Retinal pigment epithelial cell (primary cell): ENCODE data around the gene SIGLEC6.

Source experiments
- DNase-seq: peaks from one replicate; pipeline ENCODE4 v3.0.0-alpha.2; 2010; ENCODE audit warnings: low read depth
- H3K4me3 ChIP-seq: 2 replicates; pipeline ENCODE4 v1.5.1; 2011; ENCODE audit warnings: mild to moderate bottlenecking, low read length, control low read depth, moderate library complexity
- CTCF ChIP-seq: conservative IDR thresholded peaks from 2 replicates; pipeline ENCODE4 v1.5.1; 2011; ENCODE audit warnings: low read depth, low read length, control low read depth, inconsistent platforms

SIGLEC6 gene

GRCh38 chr19:51548891-51549305 lies 17.4 kb upstream of the SIGLEC6 start:
- DNase-seq: no peak
- no peak overlapping the region for H3K4me3 ChIP-seq
- TF ChIP-seq CTCF: no peak

GRCh38 chr19:51548213-51548651 lies 16.8 kb upstream of the SIGLEC6 start:
- no peak overlapping the region for H3K4me3 ChIP-seq
- no peak for DNase-seq
- TF ChIP-seq CTCF: no peak

- no peak for TF ChIP-seq CTCF
- DNase-seq: no peak
- H3K4me3 ChIP-seq: no peak overlapping the region
Measured at GRCh38 chr19:51547397-51548212, 16.1 kb upstream of the SIGLEC6 start.

GRCh38 chr19:51546650-51547396 lies 15.4 kb upstream of the SIGLEC6 start:
- no peak for TF ChIP-seq CTCF
- DNase-seq: no peak

GRCh38 chr19:51546107-51546649 lies 14.7 kb upstream of the SIGLEC6 start:
- TF ChIP-seq CTCF: no peak
- no peak for DNase-seq
- H3K4me3 ChIP-seq: no peak overlapping the region

More at GRCh38 chr19:51546650-51547396, 15.4 kb upstream of the SIGLEC6 start:
- no peak overlapping the region for H3K4me3 ChIP-seq

- no peak overlapping the region for H3K4me3 ChIP-seq
- no peak for DNase-seq
- TF ChIP-seq CTCF: no peak
Measured at GRCh38 chr19:51544038-51544437, 12.6 kb upstream of the SIGLEC6 start.
